GM13976 (cell line): ENCODE results near the gene ZHX3.

ENCODE experiments used
- DNase-seq: peaks from one replicate; pipeline ENCODE4 v3.0.0; 2012; ENCODE audit warnings: low spot score
- in situ Hi-C: fragments of 300-500 bp; cut with MboI; formaldehyde crosslinking; loops from one replicate; pipeline ENCODE4 v1.12.0; 2022; ENCODE audit warnings: low sequenced_read_pairs, mixed read lengths, inconsistent platforms; ENCODE audit not compliant: unreplicated experiment
- TF ChIP-seq, protein P1 (sequence below): IDR thresholded peaks from 2 replicates; pipeline ENCODE4 v1.5.1; 2012; ENCODE audit warnings: borderline replicate concordance, mild to moderate bottlenecking; ENCODE audit not compliant: insufficient read depth; ENCODE audit errors: extremely low read depth, missing control alignments, control extremely low read depth

The ZHX3 gene

GRCh38 chr20:41196653-41197225 lies 120.8 kb downstream of the ZHX3 start:
- DNase-seq = no peak
- in situ Hi-C loops = no loop called here
- TF ChIP-seq, protein P1, sequence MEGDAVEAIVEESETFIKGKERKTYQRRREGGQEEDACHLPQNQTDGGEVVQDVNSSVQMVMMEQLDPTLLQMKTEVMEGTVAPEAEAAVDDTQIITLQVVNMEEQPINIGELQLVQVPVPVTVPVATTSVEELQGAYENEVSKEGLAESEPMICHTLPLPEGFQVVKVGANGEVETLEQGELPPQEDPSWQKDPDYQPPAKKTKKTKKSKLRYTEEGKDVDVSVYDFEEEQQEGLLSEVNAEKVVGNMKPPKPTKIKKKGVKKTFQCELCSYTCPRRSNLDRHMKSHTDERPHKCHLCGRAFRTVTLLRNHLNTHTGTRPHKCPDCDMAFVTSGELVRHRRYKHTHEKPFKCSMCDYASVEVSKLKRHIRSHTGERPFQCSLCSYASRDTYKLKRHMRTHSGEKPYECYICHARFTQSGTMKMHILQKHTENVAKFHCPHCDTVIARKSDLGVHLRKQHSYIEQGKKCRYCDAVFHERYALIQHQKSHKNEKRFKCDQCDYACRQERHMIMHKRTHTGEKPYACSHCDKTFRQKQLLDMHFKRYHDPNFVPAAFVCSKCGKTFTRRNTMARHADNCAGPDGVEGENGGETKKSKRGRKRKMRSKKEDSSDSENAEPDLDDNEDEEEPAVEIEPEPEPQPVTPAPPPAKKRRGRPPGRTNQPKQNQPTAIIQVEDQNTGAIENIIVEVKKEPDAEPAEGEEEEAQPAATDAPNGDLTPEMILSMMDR = no peak

- TF ChIP-seq, protein P1 = no peak
- DNase-seq = no peak
- in situ Hi-C loops = no loop called here
Observed at GRCh38 chr20:41192575-41192974, 125.0 kb downstream of the ZHX3 start.

DNA sequence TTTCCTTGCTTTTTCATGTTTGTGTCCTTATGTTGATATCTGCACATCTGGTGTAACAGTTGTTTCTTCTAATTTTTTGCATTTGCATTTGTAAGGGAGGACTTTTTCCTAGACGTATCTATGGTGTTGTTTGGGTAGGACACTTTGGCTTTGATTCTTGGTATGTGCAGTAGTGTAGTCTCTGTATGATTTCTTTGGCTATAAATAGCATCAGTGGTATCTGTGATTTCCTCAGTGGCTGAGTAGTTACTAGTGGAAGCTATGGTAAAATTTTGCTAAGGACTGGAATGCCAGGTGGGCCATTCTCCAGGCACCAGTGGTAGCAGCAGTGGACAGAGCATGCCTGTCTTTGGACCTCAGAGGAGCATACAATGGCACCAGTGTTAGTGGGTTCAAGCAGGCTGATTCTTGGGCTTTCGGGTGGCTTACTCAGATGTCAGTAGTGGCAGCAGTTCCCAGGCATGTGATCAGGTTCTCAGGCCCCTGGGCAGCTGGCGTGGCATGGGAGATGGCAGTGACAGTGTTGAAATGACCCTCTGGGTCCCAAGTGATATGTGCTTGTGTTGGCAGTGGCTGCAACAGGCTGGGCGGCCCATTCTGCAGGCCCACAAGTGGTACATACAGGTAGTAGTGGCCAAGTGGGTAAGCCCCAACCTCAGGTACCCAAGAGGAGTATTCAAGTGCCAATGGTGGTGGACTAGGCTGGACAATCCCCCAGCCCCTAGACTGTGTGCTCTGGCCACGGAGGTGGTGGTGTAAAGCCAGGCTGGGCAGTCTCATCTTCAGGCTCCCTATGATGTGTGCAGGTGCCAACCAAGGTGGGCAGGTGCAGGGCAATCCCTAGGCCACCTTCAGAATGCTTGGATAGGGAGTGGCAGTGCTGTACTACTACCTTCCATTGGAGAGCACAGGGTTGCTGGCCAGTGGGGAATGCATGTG lies 125.7 kb downstream of the ZHX3 start:
- TF ChIP-seq, protein P1 = no peak
- in situ Hi-C loops = no loop called here
- DNase-seq = no peak

GRCh38 chr20:41187668-41188067 lies 129.9 kb downstream of the ZHX3 start:
- in situ Hi-C loops = no loop called here
- TF ChIP-seq, protein P1 = no peak

DNA sequence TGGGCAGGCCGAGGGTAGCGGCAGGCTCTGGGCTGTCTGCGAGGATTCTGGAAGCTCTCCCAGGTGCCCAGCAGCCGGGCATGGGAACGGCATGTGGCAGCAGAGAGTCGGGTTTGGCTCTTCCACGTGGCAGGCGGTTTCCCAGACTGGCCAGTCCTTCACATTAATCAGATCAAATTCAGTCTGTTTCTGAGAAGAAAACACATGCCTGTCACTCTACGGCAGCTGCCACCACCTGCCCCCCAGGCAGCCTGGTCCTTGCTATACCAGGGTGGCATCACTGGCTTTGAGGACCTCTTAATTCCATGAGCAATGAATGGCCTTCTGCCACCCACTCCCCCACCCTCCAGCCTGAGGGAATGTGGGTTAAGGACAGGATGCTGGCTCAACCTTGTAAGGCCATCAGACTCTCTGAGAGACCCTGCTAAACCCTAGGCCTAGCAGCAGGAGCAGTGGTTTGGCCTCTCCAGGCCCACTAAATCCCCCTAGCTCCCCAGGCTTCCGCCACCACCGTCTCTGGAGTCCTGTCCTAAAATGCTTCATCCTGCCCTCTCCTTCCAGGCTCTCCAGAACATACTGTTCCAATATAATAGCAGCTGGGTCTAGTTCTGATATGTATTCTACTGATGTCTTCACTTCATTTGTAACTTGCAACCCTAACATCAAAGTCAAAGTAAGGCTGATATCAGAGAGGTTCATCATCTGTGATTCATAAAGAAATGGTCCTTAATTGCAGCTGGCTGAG lies 132.3 kb downstream of the ZHX3 start:
- TF ChIP-seq, protein P1 = no peak
- in situ Hi-C loops = no loop called here
- no peak for DNase-seq

More at GRCh38 chr20:41187668-41188067, 129.9 kb downstream of the ZHX3 start:
- no peak for DNase-seq

DNA sequence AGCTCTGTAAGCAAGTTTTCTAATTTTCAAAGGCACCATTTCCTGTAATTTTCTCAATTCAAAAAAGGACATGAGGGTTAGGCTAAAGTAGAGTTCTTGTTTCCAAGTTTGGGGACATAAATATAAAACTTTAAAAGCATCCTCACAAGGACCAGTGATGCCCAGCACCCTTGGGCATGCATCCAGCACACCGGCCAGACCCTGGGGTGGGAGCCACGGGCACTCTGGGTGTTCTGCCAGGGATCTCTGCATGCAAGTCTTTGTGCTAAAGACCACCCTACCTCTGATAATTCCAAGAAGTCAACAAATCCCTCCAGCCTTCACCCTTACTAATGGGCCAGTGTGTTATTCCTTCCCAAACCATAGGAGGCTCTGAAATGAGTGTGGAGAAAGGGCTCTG lies 133.7 kb downstream of the ZHX3 start:
- in situ Hi-C loops = no loop called here
- no peak for DNase-seq
- TF ChIP-seq, protein P1 = no peak
